Neural progenitor cell (in vitro differentiated cells): Measurements from ENCODE around the gene TMEM178B.

Experiments
- EZH2 ChIP-seq: fragments of 200-600 bp; sonication (generic); IDR thresholded peaks from 2 replicates; pipeline ENCODE4 v1.6.1; 2017; ENCODE audit warnings: antibody characterized with exemption, mild to moderate bottlenecking, moderate library complexity
- EZH2phosphoT487 ChIP-seq: fragments of 200-600 bp; sonication (generic); IDR thresholded peaks from 2 replicates; pipeline ENCODE4 v1.6.1; 2017; ENCODE audit warnings: antibody characterized with exemption
- TF ChIP-seq, protein P1 (sequence below): fragments of 200-600 bp; sonication (generic); IDR thresholded peaks from 2 replicates; pipeline ENCODE4 v1.5.1; 2017; ENCODE audit warnings: antibody characterized with exemption, mild to moderate bottlenecking

DNA sequence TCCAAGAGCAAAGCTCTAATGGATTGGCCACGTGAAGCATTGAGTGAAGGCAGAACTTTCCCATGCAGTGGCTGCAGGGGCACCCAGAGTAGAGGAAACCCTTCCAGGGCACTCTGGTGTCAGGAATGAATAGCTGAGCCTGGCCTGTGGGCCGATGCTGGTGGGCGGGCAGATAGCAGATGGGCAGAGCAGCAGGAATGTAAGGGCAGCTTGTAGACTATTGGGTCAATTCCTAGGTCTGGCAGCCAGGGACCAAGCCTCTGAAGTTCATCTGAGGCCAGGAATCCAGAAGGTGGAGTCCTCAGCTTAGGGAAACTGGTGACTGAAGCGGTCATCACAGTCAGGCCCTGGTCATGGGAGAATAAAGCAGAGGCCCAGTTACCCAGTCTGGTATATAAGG, 115.4 kb downstream of the TMEM178B start:
- TF ChIP-seq, protein P1, sequence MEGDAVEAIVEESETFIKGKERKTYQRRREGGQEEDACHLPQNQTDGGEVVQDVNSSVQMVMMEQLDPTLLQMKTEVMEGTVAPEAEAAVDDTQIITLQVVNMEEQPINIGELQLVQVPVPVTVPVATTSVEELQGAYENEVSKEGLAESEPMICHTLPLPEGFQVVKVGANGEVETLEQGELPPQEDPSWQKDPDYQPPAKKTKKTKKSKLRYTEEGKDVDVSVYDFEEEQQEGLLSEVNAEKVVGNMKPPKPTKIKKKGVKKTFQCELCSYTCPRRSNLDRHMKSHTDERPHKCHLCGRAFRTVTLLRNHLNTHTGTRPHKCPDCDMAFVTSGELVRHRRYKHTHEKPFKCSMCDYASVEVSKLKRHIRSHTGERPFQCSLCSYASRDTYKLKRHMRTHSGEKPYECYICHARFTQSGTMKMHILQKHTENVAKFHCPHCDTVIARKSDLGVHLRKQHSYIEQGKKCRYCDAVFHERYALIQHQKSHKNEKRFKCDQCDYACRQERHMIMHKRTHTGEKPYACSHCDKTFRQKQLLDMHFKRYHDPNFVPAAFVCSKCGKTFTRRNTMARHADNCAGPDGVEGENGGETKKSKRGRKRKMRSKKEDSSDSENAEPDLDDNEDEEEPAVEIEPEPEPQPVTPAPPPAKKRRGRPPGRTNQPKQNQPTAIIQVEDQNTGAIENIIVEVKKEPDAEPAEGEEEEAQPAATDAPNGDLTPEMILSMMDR = no peak
- TF ChIP-seq EZH2phosphoT487 (no peak), EZH2 (no peak)
